HT-29 (cell line): ENCODE results near the gene ROR2. TPM values are rescaled to one million over a fixed set of nuclear protein-coding genes. Genes with fewer than 3 reads are reported as not detected.
A peak's percentile ranks its signal among the peaks of the same experiment; 100 is the strongest.
"Not testable (repeated sequence)": the region's sequence is repeated elsewhere in the genome, so short reads cannot be mapped to it uniquely, and the experiment has no call there.

Experiments used
- DNase-seq: peaks from one replicate; pipeline ENCODE4 v3.0.0-alpha.2; 2015; ENCODE audit warnings: low spot score
- total RNA-seq: library from RNA; depleted of rRNA; stranded (reverse); fragments of >200 nt; shearing (Covaris generic); gene quantifications from 2 replicates; pipeline ENCODE4 v1.2.3, GENCODE V29; 2014

ROR2 gene
- total RNA-seq, 1 experiment from 2014 or later = not detected

GRCh38 chr9:91800473-91801030, 149.5 kb downstream of the ROR2 start:
- no peak for DNase-seq

GRCh38 chr9:91799113-91799744, 150.8 kb downstream of the ROR2 start:
- no peak for DNase-seq

- not testable (repeated sequence) for DNase-seq
Observed at GRCh38 chr9:91798273-91799112, 151.5 kb downstream of the ROR2 start.

- DNase-seq = not testable (repeated sequence)
Observed at GRCh38 chr9:91797517-91797916, 152.5 kb downstream of the ROR2 start.

- DNase-seq = peak; percentile 7
Observed at GRCh38 chr9:91796516-91796915, 153.5 kb downstream of the ROR2 start.

GRCh38 chr9:91795598-91796241, 154.3 kb downstream of the ROR2 start:
- no peak for DNase-seq

GRCh38 chr9:91793371-91793770, 156.7 kb downstream of the ROR2 start:
- not testable (repeated sequence) for DNase-seq

GRCh38 chr9:91790917-91791316, 159.1 kb downstream of the ROR2 start:
- DNase-seq = no peak

- DNase-seq = no peak
Observed at GRCh38 chr9:91789941-91790340, 160.1 kb downstream of the ROR2 start.

- DNase-seq = no peak
Observed at GRCh38 chr9:91787931-91788330, 162.1 kb downstream of the ROR2 start.

- DNase-seq = no peak
Observed at GRCh38 chr9:91786132-91786896, 163.7 kb downstream of the ROR2 start.

GRCh38 chr9:91785447-91785842, 164.6 kb downstream of the ROR2 start:
- DNase-seq = no peak

- DNase-seq = no peak
Observed at GRCh38 chr9:91784673-91785446, 165.2 kb downstream of the ROR2 start.

- DNase-seq = no peak
Observed at GRCh38 chr9:91783876-91784672, 166.0 kb downstream of the ROR2 start.

- DNase-seq = no peak
Observed at GRCh38 chr9:91783411-91783810, 166.6 kb downstream of the ROR2 start.

- no peak for DNase-seq
Observed at GRCh38 chr9:91782708-91783214, 167.3 kb downstream of the ROR2 start.

- no peak for DNase-seq
Observed at GRCh38 chr9:91781906-91782305, 168.1 kb downstream of the ROR2 start.

GRCh38 chr9:91781116-91781515, 168.9 kb downstream of the ROR2 start:
- no peak for DNase-seq

GRCh38 chr9:91778031-91778430, 172.0 kb downstream of the ROR2 start:
- DNase-seq = no peak
